Measurements from ENCODE around the gene ZNRF3.

- TF ChIP-seq CTCF (IDR thresholded peaks at IDR 0.05) (no peak), POLR2AphosphoS5 (IDR thresholded peaks at IDR 0.05) (peak; percentile 26 to 54 (median 40)), EP300 (IDR thresholded peaks at IDR 0.05) (no peak), POLR2A (IDR thresholded peaks at IDR 0.05) (no peak)
Measured at GRCh38 chr22:28989912-28990311, 106.5 kb downstream of the ZNRF3 start.
